GM18502 (cell line): ENCODE measurements around the gene OPN1LW.
"Not testable (repeated sequence)": the region's sequence is repeated elsewhere in the genome, so short reads cannot be mapped to it uniquely, and the experiment has no call there.

Experiments used
- ATAC-seq: cut with Tn5 transposase; IDR thresholded peaks from one replicate; pipeline ENCODE4 v1.9.1; 2021; ENCODE audit warnings: mild to moderate bottlenecking; ENCODE audit not compliant: unreplicated experiment, poor library complexity

The OPN1LW gene

GRCh38 chrX:154144010-154144409 is at the start of gene OPN1LW:
TSS of gene OPN1LW (plus strand) at chrX:154144243. CDS start at chrX:154144284, 41 bp downstream.
- not testable (repeated sequence) for ATAC-seq

- ATAC-seq: no peak
Observed at GRCh38 chrX:154094833-154095232, 49.2 kb upstream of the OPN1LW start.

GRCh38 chrX:154096140-154097002 is 47.7 kb upstream of the OPN1LW start:
- no peak for ATAC-seq

GRCh38 chrX:154097003-154097588 is 46.9 kb upstream of the OPN1LW start:
- peak; percentile 33 for ATAC-seq

GRCh38 chrX:154097589-154098541 is 46.2 kb upstream of the OPN1LW start, which contains the start of gene MECP2:
TSS of gene MECP2 (minus strand) at chrX:154097717.
- peak; percentile 80 for ATAC-seq

GRCh38 chrX:154098551-154098950 is 45.5 kb upstream of the OPN1LW start:
- no peak for ATAC-seq

- no peak for ATAC-seq
Observed at GRCh38 chrX:154113729-154114128, 30.3 kb upstream of the OPN1LW start.

- no peak for ATAC-seq
Observed at GRCh38 chrX:154114652-154115051, 29.4 kb upstream of the OPN1LW start.

GRCh38 chrX:154115071-154115470 is 29.0 kb upstream of the OPN1LW start:
- ATAC-seq: no peak

- ATAC-seq: no peak
Observed at GRCh38 chrX:154115750-154116149, 28.3 kb upstream of the OPN1LW start.

GRCh38 chrX:154116426-154117211 is 27.4 kb upstream of the OPN1LW start:
- ATAC-seq: no peak

- ATAC-seq: no peak
Observed at GRCh38 chrX:154117566-154117965, 26.5 kb upstream of the OPN1LW start.

GRCh38 chrX:154120567-154120966 is 23.5 kb upstream of the OPN1LW start:
- ATAC-seq: no peak

- ATAC-seq: no peak
Observed at GRCh38 chrX:154121207-154121606, 22.8 kb upstream of the OPN1LW start.

GRCh38 chrX:154121961-154122360 is 22.1 kb upstream of the OPN1LW start:
- no peak for ATAC-seq

- ATAC-seq: no peak
Observed at GRCh38 chrX:154123241-154124219, 20.5 kb upstream of the OPN1LW start.

- no peak for ATAC-seq
Observed at GRCh38 chrX:154125391-154126040, 18.5 kb upstream of the OPN1LW start.

GRCh38 chrX:154126101-154126500 is 17.9 kb upstream of the OPN1LW start:
- ATAC-seq: no peak
